Endometrial microvascular endothelial cells (primary cell): Measurements from ENCODE around the gene SRSF9. TPM values are rescaled to one million over a fixed set of nuclear protein-coding genes. Genes with fewer than 3 reads are reported as not detected.

Experiments
- in situ Hi-C: cut with HindIII; loops from 2 replicates; pipeline ENCODE4 v1.10.0; 2017; ENCODE audit warnings: low sequenced_read_pairs, low pct_unique_long_range_greater_than_20kb; ENCODE audit errors: inconsistent ontology term
- total RNA-seq: library from RNA; depleted of rRNA; stranded (reverse); fragments of >200 nt; gene quantifications from one replicate; pipeline ENCODE4 v1.2.3, GENCODE V29; 2015; ENCODE audit errors: inconsistent ontology term

The SRSF9 gene
- total RNA-seq, 1 donor from 2014 or later = 90.3 TPM

- in situ Hi-C loops = no loop called here
Observed at GRCh38 chr12:120422892-120423456, 46.6 kb downstream of the SRSF9 start.

GRCh38 chr12:120421701-120422100, 47.8 kb downstream of the SRSF9 start:
- in situ Hi-C loops = no loop called here

DNA sequence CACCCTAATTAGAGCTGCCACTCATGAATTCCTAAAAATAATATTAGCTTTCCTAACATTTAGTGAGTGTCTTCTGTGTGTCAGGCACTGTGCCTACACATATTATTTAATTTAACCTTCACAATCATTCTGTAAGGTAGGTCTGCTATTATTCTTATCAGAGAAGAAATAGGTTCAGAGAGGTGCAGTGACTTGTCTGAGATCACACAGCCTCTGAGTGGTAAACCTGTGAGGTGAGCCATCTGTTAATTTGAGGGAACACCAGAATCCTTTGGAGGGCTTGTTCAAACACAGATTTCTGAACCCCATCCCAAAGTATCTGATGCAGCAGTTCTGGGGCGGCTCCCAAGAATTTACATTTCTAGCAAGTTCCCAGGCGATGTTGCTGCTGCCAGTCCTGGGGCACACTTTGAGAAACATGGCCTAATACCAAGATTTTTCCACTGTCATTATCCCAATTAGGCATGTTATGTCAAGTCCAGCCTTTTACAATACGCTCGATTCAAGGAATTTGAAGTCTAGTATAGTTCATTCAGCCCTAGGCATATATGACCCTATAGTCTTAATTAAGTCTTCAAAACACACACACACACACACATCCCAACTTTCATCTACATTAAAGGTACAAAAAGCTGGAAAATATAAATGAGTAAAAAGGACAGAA, 51.5 kb downstream of the SRSF9 start:
- in situ Hi-C loops = no loop called here

DNA sequence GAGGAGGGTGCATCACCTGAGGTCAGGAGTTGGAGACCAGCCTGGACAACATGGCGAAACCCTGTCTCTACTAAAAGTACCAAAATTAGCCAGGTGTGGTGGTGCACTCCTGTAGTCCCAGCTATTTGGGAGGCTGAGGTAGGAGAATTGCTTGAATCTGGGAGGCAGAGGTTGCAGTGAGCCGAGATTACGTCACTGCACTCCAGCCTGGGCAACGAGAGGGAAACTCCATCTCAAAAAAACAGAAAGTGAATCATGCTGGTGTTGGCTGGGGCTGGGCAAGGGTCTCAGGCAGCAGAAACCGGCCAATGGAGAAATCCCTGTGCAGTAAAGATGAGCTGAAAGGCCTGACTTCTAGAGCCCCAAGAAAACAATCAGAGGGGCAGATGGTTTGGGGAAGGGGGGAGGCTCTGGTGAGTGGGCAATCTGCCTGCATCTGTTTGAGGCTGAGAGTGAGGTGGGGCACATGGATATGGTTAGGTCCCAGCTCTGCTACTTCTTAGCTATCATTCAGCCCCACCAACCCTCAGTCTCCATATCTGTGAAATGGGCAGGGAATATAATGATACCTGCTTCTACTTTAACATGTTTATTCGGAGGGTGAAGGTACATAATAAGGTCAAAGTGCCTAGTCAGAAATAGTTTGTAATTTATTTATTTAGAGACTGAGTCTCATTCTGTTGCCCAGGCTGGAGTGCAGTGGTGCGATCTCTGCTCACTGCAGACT, 52.9 kb downstream of the SRSF9 start:
- in situ Hi-C loops = no loop called here

- in situ Hi-C loops = no loop called here
Observed at GRCh38 chr12:120413901-120414695, 55.5 kb downstream of the SRSF9 start.

- in situ Hi-C loops = no loop called here
Observed at GRCh38 chr12:120412421-120412820, 57.1 kb downstream of the SRSF9 start.

Other genes with a start within 250 kb of the SRSF9 start
- gene PXN, start 204.0 kb downstream of the SRSF9 start, total RNA-seq = 325 TPM
- not detected for gene RNU4-2, start 177.8 kb downstream of the SRSF9 start, total RNA-seq
- gene RNU4-1, start 176.5 kb downstream of the SRSF9 start, total RNA-seq = not detected
- 5.2 TPM for gene SIRT4, start 167.4 kb downstream of the SRSF9 start, total RNA-seq
- not detected for gene PLA2G1B, start 142.0 kb downstream of the SRSF9 start, total RNA-seq
- not detected for gene MSI1, start 100.6 kb downstream of the SRSF9 start, total RNA-seq
- gene COX6A1, start 31.6 kb downstream of the SRSF9 start, total RNA-seq = 571 TPM
- 91.2 TPM for gene TRIAP1, start 23.4 kb downstream of the SRSF9 start, total RNA-seq
- 23.8 TPM for gene GATC, start 23.3 kb downstream of the SRSF9 start, total RNA-seq
- gene DYNLL1, start 26.4 kb upstream of the SRSF9 start, total RNA-seq = 504 TPM
- gene COQ5, start 59.4 kb upstream of the SRSF9 start, total RNA-seq = 28.8 TPM
- 119 TPM for gene RNF10, start 64.6 kb upstream of the SRSF9 start, total RNA-seq
- gene POP5, start 111.7 kb upstream of the SRSF9 start, total RNA-seq = 51.4 TPM
- not detected for gene CABP1, start 170.9 kb upstream of the SRSF9 start, total RNA-seq
- gene MLEC, start 217.4 kb upstream of the SRSF9 start, total RNA-seq = 91.8 TPM
- gene UNC119B, start 240.7 kb upstream of the SRSF9 start, total RNA-seq = 25.8 TPM